C4-2B (cell line): ENCODE data around the gene MCF2L2.

Experiments used
- H3K27ac ChIP-seq: fragments of 450-650 bp; 2 replicates; pipeline ENCODE4 v1.5.1; 2017
- CTCF ChIP-seq: fragments of 450-650 bp; conservative IDR thresholded peaks from 2 replicates; pipeline ENCODE4 v1.5.1; 2017; ENCODE audit warnings: mild to moderate bottlenecking
- ZFX ChIP-seq: fragments of 450-650 bp; IDR thresholded peaks from 2 replicates; pipeline ENCODE4 v1.6.1; 2017

Gene MCF2L2

GRCh38 chr3:183449391-183449790 lies 21.0 kb upstream of the MCF2L2 start:
- H3K27ac ChIP-seq: no peak overlapping the region
- TF ChIP-seq CTCF (no peak), ZFX (no peak)

GRCh38 chr3:183448369-183449128 lies 20.1 kb upstream of the MCF2L2 start:
- no peak overlapping the region for H3K27ac ChIP-seq
- TF ChIP-seq CTCF (no peak), ZFX (no peak)

GRCh38 chr3:183447206-183448001 lies 19.0 kb upstream of the MCF2L2 start:
- TF ChIP-seq CTCF (no peak; the same call in 1 of the 2 replicates), ZFX (0 out of 2 replicates have a peak, but pooled peaks have one; percentile 23)
- peak overlapping the region; percentile 46 for H3K27ac ChIP-seq

GRCh38 chr3:183446838-183447205 lies 18.4 kb upstream of the MCF2L2 start:
- H3K27ac ChIP-seq: no peak overlapping the region; the same call in 1 of the 2 replicates
- no peak for TF ChIP-seq ZFX
- no peak for TF ChIP-seq CTCF

- no peak overlapping the region for H3K27ac ChIP-seq
- TF ChIP-seq ZFX: no peak
- no peak for TF ChIP-seq CTCF
Measured at GRCh38 chr3:183444748-183445147, 16.3 kb upstream of the MCF2L2 start.

- H3K27ac ChIP-seq: no peak overlapping the region
- TF ChIP-seq CTCF (no peak), ZFX (no peak)
Measured at GRCh38 chr3:183443395-183444385, 15.3 kb upstream of the MCF2L2 start.
